Thoracic aorta (tissue), 2 donors: ENCODE results near the gene REEP6. TPM values are rescaled to one million over a fixed set of nuclear protein-coding genes. Genes with fewer than 3 reads are reported as not detected.

Experiments
- ATAC-seq: fragments of 150-250 bp; one replicate; pipeline ENCODE4 v1.8.0; 2017; ENCODE audit warnings: low read depth; ENCODE audit not compliant: insufficient number of reproducible peaks, low FRiP score
- DNase-seq: peaks from one replicate; pipeline ENCODE4 v3.0.0-alpha.2; 2020; ENCODE audit warnings: low spot score
- H3K27ac ChIP-seq, 2 donors: fragments of 200-600 bp; sonication (generic); 1 replicate in 1 of 2; 2 replicates in 1 of 2; pipeline ENCODE4 v1.5.1; 2016; ENCODE audit warnings: mild to moderate bottlenecking in 2 of 2, moderate library complexity in 2 of 2
- H3K27me3 ChIP-seq: fragments of 200-600 bp; sonication (generic); replicated peaks from 2 replicates; pipeline ENCODE4 v1.6.0; 2016; ENCODE audit warnings: mild to moderate bottlenecking; ENCODE audit not compliant: insufficient read depth
- H3K36me3 ChIP-seq: fragments of 200-600 bp; sonication (generic); one replicate; pipeline ENCODE4 v1.5.1; 2016
- H3K4me1 ChIP-seq, 2 donors: fragments of 200-600 bp; sonication (generic); 1 replicate in 1 of 2; 2 replicates in 1 of 2; pipeline versions ENCODE4 v1.5.1 to v1.6.0; 2016; ENCODE audit warnings: low read depth in 2 of 2, mild to moderate bottlenecking in 1 of 2; ENCODE audit not compliant: control insufficient read depth in 1 of 2
- H3K4me3 ChIP-seq: fragments of 200-600 bp; sonication (generic); 2 replicates; pipeline ENCODE4 v1.5.1; 2016; ENCODE audit warnings: mild to moderate bottlenecking
- H3K9me3 ChIP-seq: fragments of 200-600 bp; sonication (generic); 2 replicates; pipeline ENCODE4 v1.5.1; 2016
- CTCF ChIP-seq: fragments of 200-600 bp; sonication (generic); IDR thresholded peaks from one replicate; pipeline ENCODE4 v1.5.1; 2019; ENCODE audit warnings: antibody characterized with exemption
- total RNA-seq, 2 donors: library from RNA; depleted of rRNA; stranded (reverse); fragments of >200 nt; gene quantifications; one replicate each; pipeline versions ENCODE4 v1.1.0 to v1.2.3, GENCODE V29; 2016

Gene REEP6
- total RNA-seq, 2 donors from 2014 or later, result 0.35 to 1.6 TPM

DNA sequence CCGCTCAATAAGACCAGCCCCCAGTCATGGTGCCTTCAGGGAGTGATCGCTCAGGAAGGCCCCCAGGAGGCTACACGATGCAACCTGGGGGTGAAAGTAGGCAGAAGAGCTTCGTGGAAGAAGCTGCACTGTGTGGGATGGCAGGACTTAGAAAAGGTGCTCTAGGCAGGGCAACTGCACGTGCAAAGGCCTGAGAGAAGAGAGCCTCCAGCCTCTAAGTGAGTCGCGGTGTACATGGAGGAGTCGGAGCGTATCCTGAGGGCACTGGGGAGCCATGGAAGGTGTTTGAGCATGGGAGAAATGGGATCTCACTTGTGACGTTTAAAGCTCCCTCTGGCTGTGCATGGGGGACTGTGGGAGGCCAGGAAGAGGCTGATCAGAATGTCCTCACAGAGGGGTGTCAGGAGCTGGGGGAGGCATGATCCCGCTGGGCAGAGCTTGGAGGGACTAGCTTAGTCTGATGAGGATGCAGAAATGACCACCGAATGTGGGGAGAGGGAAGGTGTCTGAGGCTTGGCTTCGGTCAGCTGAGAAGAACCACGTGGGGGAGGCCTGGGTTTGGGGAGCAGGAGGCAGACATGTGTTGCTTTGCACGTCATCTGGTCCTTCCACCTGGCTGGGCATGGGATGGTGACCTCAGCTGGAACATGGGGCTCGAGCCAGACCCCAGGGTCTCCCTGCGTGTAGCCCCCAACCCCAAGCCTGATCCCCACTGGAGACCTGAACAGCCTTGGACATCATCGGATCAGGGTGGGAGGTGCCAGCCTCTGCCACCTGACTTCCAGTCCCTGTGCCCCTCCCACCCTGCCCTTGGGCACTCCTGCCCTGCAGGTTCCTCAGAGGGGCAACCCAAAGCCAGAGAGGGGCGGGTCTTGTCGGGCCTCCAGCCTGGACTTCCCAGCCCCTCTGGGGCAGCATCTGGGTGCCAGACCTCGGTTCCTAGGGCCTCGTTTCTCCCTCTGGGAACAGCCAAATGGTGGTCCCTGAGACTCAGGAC is 39.9 kb upstream of the REEP6 start:
- H3K4me1 ChIP-seq, result peaks cover 14 to 37% of the 10 kb centered on the region in 2 donors
- no peaks in the 10 kb centered on the region for H3K36me3 ChIP-seq
- ATAC-seq, result no peak
- no peak overlapping the region for H3K4me3 ChIP-seq
- H3K27ac ChIP-seq, result no peak overlapping the region
- TF ChIP-seq CTCF, result no peak
- peaks cover 17% of the 10 kb centered on the region for H3K27me3 ChIP-seq
- DNase-seq, result no peak
- no peaks in the 10 kb centered on the region for H3K9me3 ChIP-seq

- Histone ChIP-seq H3K36me3 (no peaks in the 10 kb centered on the region), H3K27ac (no peak overlapping the region), H3K4me1 (peaks cover 10 to 36% of the 10 kb centered on the region in 2 donors), H3K27me3 (peaks cover 17% of the 10 kb centered on the region), H3K9me3 (no peaks in the 10 kb centered on the region), H3K4me3 (no peak overlapping the region)
- no peak for ATAC-seq
- TF ChIP-seq CTCF, result no peak
- DNase-seq, result no peak
Measured at GRCh38 chr19:1451916-1452801, 38.8 kb upstream of the REEP6 start.

- H3K4me1 ChIP-seq, result peaks cover 10 to 36% of the 10 kb centered on the region in 2 donors
- H3K36me3 ChIP-seq, result no peaks in the 10 kb centered on the region
- H3K9me3 ChIP-seq, result no peaks in the 10 kb centered on the region
- TF ChIP-seq CTCF, result no peak
- H3K27me3 ChIP-seq, result peaks cover 17% of the 10 kb centered on the region
- no peak overlapping the region for H3K27ac ChIP-seq
- H3K4me3 ChIP-seq, result no peak overlapping the region
- ATAC-seq (no peak), DNase-seq (no peak)
Measured at GRCh38 chr19:1452802-1453524, 38.0 kb upstream of the REEP6 start.

DNA sequence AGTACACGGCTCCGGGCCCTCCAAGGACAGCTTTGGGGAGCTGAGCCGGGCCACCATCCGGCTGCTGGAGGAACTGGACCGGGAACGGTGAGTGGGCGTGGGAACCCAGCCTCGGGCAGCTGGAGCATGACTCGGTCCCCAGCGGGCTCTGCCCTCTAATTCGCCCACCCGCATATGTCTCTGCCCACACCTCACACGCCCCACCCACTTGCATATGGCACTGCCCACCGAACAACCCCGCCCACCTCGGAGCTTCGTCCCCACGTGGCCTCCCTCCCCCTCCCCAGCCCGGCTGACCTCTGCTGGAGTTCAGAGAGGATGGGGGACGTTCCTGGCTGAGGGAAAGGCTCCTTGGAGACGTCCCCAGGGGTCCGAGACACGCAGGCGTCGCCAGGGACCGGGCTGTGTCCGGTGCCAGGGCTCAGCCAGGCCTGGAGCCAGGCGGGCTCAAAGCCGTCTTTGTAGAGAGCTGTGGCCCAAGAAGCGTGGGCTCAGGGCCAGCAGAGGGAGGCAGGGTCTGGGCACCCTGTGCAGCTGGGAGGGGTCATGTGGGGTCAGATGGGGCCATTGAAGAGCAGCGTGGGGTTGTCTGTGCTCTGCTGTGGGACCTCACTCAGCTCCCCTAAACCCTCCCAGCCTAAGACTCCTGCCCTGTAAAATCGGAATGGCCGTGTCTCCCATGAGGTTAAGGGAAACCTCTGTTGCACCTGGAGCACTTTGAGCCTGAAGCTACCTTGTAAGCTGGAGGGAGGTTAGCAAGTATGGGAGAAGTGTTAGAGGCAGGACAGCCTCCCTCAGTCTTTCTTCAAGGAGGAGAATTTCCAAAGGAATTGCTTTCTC is 37.2 kb upstream of the REEP6 start:
- ATAC-seq, result no peak
- no peak for TF ChIP-seq CTCF
- peak overlapping the region; percentile 18 for H3K4me3 ChIP-seq
- DNase-seq, result no peak
- H3K27me3 ChIP-seq, result peaks cover 17% of the 10 kb centered on the region
- peaks cover 10 to 36% of the 10 kb centered on the region in 2 donors for H3K4me1 ChIP-seq
- H3K36me3 ChIP-seq, result no peaks in the 10 kb centered on the region
- H3K27ac ChIP-seq, result no peak overlapping the region
- no peaks in the 10 kb centered on the region for H3K9me3 ChIP-seq
